NCI-H1048 (cell line): ENCODE results near the gene ACTR1A.
"Not testable (repeated sequence)": the region's sequence is repeated elsewhere in the genome, so short reads cannot be mapped to it uniquely, and the experiment has no call there.

ENCODE experiments used
- DNase-seq: peaks from one replicate; lab custom pipeline; 2025; lab: John Stamatoyannopoulos, UW

ACTR1A gene

GRCh38 chr10:102515724-102516123, 13.2 kb upstream of the ACTR1A start:
- no peak for DNase-seq

DNA sequence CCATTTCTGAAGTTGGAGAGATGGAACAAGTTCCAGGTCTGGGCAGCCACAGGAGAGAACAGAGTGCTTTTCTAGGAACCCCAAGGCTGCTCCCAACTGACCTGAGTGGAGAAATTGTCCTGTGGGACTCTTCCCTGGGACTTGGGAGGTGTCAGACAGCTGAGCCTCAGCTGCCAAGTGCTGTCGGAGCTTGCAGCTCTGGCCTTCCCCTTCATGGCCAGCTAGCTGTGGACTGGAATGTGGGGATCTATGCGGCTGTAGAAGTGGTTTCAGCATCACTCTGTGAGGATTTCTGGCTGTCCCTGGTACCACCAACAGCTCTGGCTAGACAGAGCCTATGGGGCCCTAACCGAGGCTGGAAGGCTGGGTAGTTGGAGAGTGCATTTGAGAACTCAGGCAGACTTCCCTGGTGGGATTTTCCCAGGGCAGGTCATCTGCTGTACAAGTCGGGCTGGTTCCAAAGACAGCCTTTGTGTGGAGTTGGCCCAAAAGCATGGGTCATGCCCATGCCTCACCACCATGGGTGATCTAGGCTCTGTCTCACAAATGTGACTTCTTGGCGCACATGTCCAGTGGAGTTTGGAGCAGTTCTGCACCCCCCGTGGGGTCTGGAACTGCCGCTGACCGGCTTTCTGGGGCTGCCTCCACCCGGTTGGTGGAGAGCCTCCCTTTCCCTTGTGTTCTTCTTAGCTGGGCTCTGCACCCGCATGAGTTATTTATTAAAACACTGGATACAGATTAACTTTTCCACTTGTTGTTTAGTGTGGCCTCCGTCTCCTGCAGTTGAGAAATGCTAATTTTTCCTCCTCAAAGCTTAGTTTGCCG, 12.2 kb upstream of the ACTR1A start:
- DNase-seq, result no peak

GRCh38 chr10:102511583-102512274, 9.2 kb upstream of the ACTR1A start:
- DNase-seq, result no peak

GRCh38 chr10:102509387-102509786, 6.9 kb upstream of the ACTR1A start:
- DNase-seq, result no peak

GRCh38 chr10:102508506-102508905, 6.0 kb upstream of the ACTR1A start:
- no peak for DNase-seq

DNA sequence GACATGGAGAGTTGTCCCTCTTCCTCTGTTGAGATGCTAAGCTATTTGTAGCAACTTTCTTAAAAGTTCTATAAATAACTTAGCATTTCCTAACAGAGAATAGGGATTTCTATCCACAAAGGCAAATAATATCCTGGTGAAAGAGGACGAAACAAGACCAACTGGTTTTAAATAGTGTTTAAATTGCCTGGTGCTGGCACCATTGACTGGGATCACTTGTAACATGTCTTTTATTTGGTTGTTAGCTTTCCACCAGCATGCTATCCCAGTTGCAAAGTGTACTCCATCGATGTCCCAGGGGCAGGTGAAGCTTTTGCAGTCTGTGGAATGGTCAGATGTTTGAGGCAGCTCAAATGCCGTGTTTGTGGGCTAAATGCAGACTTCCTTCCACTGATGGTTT, 5.0 kb upstream of the ACTR1A start:
- DNase-seq, result no peak

GRCh38 chr10:102505462-102506115, 3.1 kb upstream of the ACTR1A start:
- no peak for DNase-seq

GRCh38 chr10:102504976-102505300, 2.4 kb upstream of the ACTR1A start:
- DNase-seq, result no peak

GRCh38 chr10:102504179-102504975, 1.9 kb upstream of the ACTR1A start:
- DNase-seq, result no peak

DNA sequence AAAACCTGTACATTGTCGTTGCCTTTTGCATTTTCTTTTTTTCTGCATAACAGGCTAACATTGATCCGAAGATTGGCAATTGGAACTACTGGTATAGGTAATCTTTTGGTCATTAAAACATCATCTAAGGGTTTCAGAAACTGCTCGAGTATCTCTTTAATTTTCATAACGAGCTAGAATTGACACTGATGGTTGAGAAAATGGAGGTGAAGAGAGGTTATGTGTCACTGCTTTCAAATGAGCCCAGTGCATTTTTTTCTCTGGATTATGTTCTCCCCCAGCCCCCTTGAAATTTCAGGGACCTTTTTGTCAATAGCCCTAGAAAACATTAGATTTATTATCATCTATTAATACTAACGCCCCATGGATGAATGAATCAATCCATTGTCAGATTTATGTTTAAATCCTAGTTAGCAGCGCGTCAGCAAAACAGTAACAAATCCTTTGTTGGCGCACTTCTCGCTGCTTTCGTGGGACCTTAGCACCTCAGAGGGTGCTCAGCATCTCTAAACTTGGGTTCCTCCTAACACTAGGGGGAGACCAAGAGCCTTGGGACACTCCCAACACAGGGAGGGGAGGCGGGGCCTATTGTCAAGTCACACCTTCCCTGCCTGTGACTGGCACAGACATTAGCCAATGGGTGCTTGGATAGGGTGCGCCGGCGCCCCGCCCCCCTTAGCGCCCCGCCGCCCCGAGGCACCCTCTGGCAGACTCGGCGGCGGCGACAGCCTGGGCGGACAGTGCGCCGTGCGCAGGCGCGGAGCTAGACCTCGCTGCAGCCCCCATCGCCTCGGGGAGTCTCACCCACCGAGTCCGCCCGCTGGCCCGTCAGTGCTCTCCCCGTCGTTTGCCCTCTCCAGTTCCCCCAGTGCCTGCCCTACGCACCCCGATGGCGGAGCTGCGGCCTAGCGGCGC, 1.0 kb upstream of the ACTR1A start, which contains the start of gene SUFU:
TSS of gene SUFU (plus strand) at position 709 of the 915 bp plus-strand sequence. CDS start at position 890, 181 bp downstream.
- DNase-seq, result peak; percentile 93

DNA sequence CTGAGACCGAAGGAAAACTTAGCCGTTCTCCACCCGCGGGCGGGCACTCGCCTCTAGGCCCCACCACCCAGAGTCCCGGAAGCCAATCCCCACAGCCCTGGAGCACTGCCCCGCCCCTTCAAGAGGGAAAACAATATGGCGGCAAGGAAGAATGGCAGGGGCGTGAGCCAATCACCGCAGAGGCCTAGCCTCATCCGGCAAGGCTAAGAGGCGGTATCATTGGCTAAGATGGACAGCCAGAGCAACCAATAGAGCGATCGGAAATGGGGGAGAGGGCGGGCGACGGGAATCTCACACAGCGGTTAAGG, 529 bp downstream of the ACTR1A start:
- peak; percentile 93 for DNase-seq

DNA sequence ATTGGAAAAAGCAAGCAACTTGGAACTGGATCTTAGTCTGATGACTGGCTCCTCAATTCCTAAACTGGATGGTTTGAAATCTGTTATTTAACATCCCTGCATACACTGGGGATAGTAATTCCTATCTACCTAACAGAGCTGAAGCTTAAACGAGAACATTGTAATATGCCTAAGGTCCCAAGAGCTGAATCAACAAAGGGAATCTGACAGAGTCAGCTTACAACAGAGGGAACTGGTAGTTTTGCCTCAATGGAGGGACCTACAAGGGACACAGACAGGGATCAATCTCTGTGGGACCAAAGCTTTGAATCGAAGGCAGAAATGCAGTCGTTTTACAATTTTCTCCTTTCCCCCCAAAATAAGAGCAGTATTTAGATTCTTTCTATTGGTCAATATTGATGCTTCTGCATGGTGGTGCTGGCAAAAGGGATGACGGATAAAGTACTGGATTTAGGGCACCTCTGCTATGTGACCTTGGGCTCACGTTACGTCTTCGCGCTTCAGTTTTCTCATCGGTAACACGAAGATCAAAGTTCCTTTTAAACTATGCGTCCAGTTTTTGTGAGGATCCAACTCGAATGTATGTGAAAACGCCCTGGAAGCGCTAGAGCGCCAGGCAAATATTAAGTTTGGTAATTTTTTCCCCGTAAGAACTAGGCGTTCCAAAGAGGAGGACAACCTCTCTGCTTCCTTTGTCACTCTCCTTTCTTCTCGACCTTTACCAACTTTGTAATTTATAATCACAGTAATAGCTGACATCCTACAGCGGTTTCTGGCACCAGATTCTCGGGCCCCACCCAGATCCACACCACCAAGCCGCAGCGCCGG, 1.1 kb downstream of the ACTR1A start:
- no peak for DNase-seq

DNA sequence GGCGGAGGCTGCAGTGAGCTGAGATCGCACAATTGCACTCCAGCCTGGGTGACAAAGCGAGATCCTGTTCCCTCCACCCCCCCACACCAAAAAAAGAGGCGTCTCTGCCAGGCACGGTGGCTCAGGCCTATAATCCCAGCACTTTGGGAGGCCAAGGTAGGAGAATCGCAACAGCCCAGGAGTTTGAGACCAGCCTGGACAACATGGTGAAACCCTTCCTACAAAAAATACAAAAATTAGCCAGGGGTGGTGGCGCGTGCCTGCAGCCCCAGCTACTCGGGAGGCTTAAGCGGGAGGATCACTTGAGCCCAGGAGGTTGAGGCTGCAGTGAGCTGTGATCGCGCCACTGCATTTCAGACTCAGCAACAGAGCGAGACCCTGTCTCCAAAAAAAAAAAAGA, 1.8 kb downstream of the ACTR1A start:
- not testable (repeated sequence) for DNase-seq

DNA sequence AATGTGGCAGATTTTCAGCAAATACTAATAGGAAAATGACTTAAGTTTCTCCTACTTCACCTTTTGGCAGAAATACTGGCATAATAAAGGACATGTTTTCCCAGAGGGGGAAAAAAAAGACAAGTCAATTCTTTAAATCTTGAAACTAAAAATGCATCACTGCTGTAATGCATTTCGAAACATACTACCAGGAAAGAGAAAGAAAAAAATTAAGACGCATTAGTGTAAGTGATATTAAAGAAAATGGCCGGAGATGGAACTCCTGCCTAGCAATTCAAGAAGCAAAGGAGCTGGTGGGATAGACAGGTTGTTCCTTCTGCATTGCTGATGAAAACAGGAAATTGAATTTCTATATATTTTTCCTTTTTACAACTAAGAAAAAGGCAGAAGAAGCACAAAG, 3.2 kb downstream of the ACTR1A start:
- DNase-seq, result no peak

DNA sequence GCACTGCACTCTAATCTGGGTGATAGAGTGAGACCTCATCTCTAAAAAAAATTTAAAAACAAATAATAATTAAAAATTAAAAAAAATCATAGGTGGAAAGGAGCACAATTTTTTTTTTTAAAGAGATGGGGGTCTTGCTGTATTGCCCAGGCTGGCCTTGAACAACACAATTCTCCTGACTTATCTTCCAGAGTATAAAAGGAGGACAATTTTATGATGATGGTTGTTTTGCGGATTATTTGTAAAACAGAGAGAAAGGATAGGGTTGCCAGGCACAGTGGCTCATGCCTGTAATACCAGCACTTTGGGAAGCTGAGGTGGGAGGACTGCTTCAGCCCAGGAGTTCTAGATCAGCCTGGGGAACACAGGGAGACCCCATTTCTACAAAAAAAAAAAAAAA, 5.0 kb downstream of the ACTR1A start:
- DNase-seq, result no peak

DNA sequence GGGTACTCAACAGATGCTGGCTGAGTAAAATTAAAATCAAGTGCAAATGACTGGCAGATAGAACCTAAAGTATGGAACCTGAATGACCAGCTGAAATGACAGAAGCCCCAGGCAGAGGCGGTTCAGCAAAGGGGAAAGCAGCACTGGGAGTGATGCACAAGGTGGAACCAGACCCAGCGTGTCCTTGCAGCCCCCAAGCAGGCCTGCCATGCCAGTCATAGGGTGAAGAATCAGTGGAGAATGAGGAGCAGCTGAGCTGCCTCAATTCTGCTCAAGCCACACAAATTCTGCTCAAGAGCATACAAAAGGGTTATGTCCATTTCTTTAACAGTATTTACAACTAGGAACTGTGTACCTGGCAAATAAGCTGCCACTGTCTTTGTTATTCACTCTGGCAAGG, 8.7 kb downstream of the ACTR1A start:
- no peak for DNase-seq

DNA sequence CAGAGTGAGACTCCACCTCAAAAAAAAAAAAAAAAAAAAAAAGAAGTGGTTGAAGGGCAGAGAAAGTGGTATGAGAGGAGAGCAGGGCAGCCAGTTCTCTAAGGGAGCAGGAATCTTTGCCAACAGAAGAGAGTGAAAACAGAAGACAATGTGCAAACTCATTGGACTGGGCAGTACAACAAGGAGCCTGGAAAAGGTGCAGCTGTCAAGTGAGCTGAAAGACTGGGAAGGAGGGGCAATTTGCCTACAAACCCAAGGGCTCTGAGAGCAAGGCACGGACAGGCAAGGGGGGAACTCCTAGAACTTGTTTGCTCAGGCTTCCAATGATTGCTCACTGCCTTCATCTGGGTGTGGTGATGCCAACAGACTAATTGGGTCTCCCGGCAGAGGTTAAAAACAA, 9.5 kb downstream of the ACTR1A start:
- no peak for DNase-seq

GRCh38 chr10:102492344-102492939, 10.1 kb downstream of the ACTR1A start:
- DNase-seq, result no peak

GRCh38 chr10:102491136-102491535, 11.4 kb downstream of the ACTR1A start:
- DNase-seq, result no peak
